MM.1S (cell line): Measurements from ENCODE around the gene HYAL1.

Experiments
- DNase-seq: peaks from one replicate; pipeline ENCODE4 v3.0.0-alpha.2; 2015
- H2AFZ ChIP-seq: fragments of 300-600 bp; sonication (generic); 2 replicates; pipeline ENCODE4 v1.6.0; 2016; ENCODE audit warnings: antibody characterized with exemption, low read length
- H3F3A ChIP-seq: fragments of 300-600 bp; sonication (generic); 2 replicates; pipeline ENCODE4 v1.6.1; 2016; ENCODE audit warnings: mild to moderate bottlenecking, antibody characterized with exemption, low read length, moderate library complexity, mixed read lengths; ENCODE audit not compliant: insufficient read depth
- H3K27ac ChIP-seq: fragments of 300-600 bp; sonication (generic); 2 replicates; pipeline ENCODE4 v1.5.1; 2016; ENCODE audit warnings: mild to moderate bottlenecking, low read length
- H3K27me3 ChIP-seq: fragments of 300-600 bp; sonication (generic); replicated peaks from 2 replicates; pipeline ENCODE4 v1.6.0; 2016; ENCODE audit warnings: low read length; ENCODE audit not compliant: insufficient read depth
- H3K36me3 ChIP-seq: fragments of 300-600 bp; sonication (generic); replicated peaks from 2 replicates; pipeline ENCODE4 v1.6.1; 2016; ENCODE audit warnings: mild to moderate bottlenecking, low read length, mixed read lengths; ENCODE audit not compliant: insufficient read depth
- H3K4me1 ChIP-seq: fragments of 300-600 bp; sonication (generic); 2 replicates; pipeline ENCODE4 v1.6.1; 2016; ENCODE audit warnings: low read length, mixed read lengths
- H3K4me2 ChIP-seq: fragments of 300-600 bp; sonication (generic); 2 replicates; pipeline ENCODE4 v1.6.0; 2016; ENCODE audit warnings: low read depth, low read length
- H3K4me3 ChIP-seq: fragments of 300-600 bp; sonication (generic); 2 replicates; pipeline ENCODE4 v1.5.1; 2016; ENCODE audit warnings: low read length, mixed read lengths
- H3K79me2 ChIP-seq: fragments of 300-600 bp; sonication (generic); 2 replicates; pipeline ENCODE4 v1.6.1; 2016; ENCODE audit warnings: mixed run types, low read length, mixed read lengths
- H3K9ac ChIP-seq: fragments of 300-600 bp; sonication (generic); 2 replicates; pipeline ENCODE4 v1.6.1; 2016; ENCODE audit warnings: low read length, mixed read lengths
- H3K9me2 ChIP-seq: fragments of 300-600 bp; sonication (generic); replicated peaks from 2 replicates; pipeline ENCODE4 v1.6.1; 2016; ENCODE audit warnings: mild to moderate bottlenecking, low read length, mixed read lengths; ENCODE audit not compliant: insufficient read depth
- H3K9me3 ChIP-seq: fragments of 300-600 bp; sonication (generic); replicated peaks from 2 replicates; pipeline ENCODE4 v1.6.1; 2016; ENCODE audit warnings: mild to moderate bottlenecking, low read length, mixed read lengths; ENCODE audit not compliant: insufficient read depth
- H4K20me1 ChIP-seq: fragments of 300-600 bp; sonication (generic); 2 replicates; pipeline ENCODE4 v1.6.1; 2016; ENCODE audit warnings: mild to moderate bottlenecking, low read length, moderate library complexity, mixed read lengths; ENCODE audit not compliant: insufficient read depth
- EZH2 ChIP-seq: fragments of 300-600 bp; sonication (generic); optimal IDR thresholded peaks from 2 replicates; pipeline ENCODE3; 2017; ENCODE audit warnings: low read depth, mild to moderate bottlenecking, antibody characterized with exemption, low read length, mixed read lengths
- EZH2phosphoT487 ChIP-seq: fragments of 300-600 bp; sonication (generic); IDR thresholded peaks from 2 replicates; pipeline ENCODE4 v1.6.1; 2018; ENCODE audit warnings: antibody characterized with exemption, low read length
- TF ChIP-seq, protein P1 (sequence below): fragments of 300-600 bp; sonication (generic); IDR thresholded peaks from 2 replicates; pipeline ENCODE4 v1.5.1; 2016; ENCODE audit warnings: antibody characterized with exemption, low read length, mixed read lengths

The HYAL1 gene

DNA sequence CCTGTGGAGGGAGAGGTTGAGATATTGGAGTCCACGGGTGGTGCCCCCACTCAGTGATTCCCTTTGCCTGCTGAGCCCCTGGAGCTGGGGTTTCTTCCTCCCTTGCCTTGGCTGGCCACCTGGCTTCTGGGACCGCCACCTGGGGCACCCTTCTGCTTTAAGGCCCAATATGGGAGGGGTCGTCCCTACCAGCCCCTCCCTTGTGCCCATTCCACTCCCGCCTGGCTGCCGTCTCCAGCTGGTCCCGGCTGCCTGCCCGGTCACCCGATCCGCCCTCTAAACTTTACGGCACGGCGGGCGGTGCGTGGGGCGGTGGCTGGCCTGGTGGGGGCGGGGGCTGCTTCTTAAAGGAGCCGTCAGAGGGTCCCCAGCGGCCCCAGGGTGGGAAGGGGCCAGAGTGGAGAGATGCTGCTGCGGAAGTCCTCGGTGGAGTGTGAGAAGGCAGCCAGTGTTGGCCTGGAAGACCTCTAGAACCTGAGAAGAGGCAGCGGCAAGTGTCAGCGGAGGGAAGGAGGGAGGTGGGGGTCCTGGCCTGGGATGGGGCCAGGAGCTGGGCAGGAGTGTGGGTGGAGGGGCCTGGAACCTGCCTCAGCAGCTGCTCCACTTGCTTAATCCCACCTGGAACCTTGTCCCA, 36.0 kb downstream of the HYAL1 start:
- H3K79me2 ChIP-seq = no peaks in the 10 kb centered on the region
- H3K9me2 ChIP-seq = no peaks in the 10 kb centered on the region
- no peak for DNase-seq
- TF ChIP-seq, protein P1, sequence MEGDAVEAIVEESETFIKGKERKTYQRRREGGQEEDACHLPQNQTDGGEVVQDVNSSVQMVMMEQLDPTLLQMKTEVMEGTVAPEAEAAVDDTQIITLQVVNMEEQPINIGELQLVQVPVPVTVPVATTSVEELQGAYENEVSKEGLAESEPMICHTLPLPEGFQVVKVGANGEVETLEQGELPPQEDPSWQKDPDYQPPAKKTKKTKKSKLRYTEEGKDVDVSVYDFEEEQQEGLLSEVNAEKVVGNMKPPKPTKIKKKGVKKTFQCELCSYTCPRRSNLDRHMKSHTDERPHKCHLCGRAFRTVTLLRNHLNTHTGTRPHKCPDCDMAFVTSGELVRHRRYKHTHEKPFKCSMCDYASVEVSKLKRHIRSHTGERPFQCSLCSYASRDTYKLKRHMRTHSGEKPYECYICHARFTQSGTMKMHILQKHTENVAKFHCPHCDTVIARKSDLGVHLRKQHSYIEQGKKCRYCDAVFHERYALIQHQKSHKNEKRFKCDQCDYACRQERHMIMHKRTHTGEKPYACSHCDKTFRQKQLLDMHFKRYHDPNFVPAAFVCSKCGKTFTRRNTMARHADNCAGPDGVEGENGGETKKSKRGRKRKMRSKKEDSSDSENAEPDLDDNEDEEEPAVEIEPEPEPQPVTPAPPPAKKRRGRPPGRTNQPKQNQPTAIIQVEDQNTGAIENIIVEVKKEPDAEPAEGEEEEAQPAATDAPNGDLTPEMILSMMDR = no peak
- TF ChIP-seq EZH2 = no peak
- TF ChIP-seq EZH2phosphoT487 = no peak
- no peak overlapping the region for H3K9ac ChIP-seq
- no peaks in the 10 kb centered on the region for H3K9me3 ChIP-seq
- no peak overlapping the region for H2AFZ ChIP-seq
- no peaks in the 10 kb centered on the region for H3K36me3 ChIP-seq
- H3K4me3 ChIP-seq = no peak overlapping the region
- no peaks in the 10 kb centered on the region for H3F3A ChIP-seq
- H3K4me1 ChIP-seq = no peaks in the 10 kb centered on the region
- H4K20me1 ChIP-seq = no peaks in the 10 kb centered on the region
- H3K27ac ChIP-seq = no peak overlapping the region
- H3K27me3 ChIP-seq = peaks cover 71% of the 10 kb centered on the region
- no peak overlapping the region for H3K4me2 ChIP-seq

DNA sequence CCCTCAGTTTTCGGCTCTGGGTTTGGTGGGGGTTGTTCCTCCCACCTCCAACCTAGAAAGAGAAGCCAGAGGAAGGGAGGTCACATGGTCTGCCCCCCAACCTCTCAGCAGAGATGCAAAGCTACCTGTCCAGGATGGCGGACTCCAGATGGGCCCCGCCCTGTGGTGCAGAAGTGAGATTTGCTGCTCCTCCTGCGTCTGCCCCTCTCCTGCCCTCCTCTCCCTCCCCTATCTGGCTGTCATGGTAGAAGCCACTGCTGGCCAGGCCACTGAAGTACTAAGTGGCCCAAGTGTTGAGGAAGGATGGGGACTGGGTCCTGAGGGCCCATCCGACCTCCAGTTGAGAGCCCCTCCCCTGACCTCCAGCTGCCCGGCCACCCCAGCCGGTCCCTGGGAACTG, 36.5 kb downstream of the HYAL1 start:
- H3K4me3 ChIP-seq = no peak overlapping the region

DNA sequence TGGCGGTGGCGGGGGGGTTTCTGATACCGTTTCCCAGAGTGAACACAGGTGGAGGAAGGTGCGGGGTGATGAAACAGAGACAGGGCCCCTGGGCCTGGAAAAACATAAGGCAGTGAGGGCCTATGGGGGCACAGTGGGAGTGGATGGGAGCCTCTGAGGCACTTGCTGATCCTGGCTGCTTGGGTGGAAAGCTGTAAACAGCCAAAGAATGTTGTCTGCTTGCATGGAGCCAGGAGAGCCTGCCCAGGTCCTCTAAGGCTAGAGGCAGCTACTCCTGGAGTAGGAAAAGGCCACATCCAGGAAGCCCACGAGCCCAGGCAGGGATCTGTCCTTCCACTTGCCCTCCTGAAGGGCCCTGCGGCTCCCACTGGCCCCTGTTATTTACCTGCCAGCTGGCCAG, 37.4 kb downstream of the HYAL1 start:
- no peak overlapping the region for H3K4me3 ChIP-seq
- no peaks in the 10 kb centered on the region for H3K36me3 ChIP-seq
- H3K9me3 ChIP-seq = no peaks in the 10 kb centered on the region
- H4K20me1 ChIP-seq = no peaks in the 10 kb centered on the region
- H3K27ac ChIP-seq = no peak overlapping the region
- no peaks in the 10 kb centered on the region for H3K4me1 ChIP-seq
- no peak overlapping the region for H3K4me2 ChIP-seq
- TF ChIP-seq, protein P1 = no peak
- TF ChIP-seq EZH2phosphoT487 = no peak
- TF ChIP-seq EZH2 = no peak
- H3K27me3 ChIP-seq = peaks cover 59% of the 10 kb centered on the region
- DNase-seq = no peak
- no peaks in the 10 kb centered on the region for H3F3A ChIP-seq
- H3K9me2 ChIP-seq = no peaks in the 10 kb centered on the region
- no peaks in the 10 kb centered on the region for H3K79me2 ChIP-seq
- H3K9ac ChIP-seq = no peak overlapping the region
- H2AFZ ChIP-seq = no peak overlapping the region

More for the DNA sequence above, 36.5 kb downstream of the HYAL1 start:
- DNase-seq = no peak
- no peaks in the 10 kb centered on the region for H3K9me2 ChIP-seq
- no peak overlapping the region for H3K27ac ChIP-seq
- no peaks in the 10 kb centered on the region for H3K4me1 ChIP-seq
- no peak overlapping the region for H3K4me2 ChIP-seq
- no peaks in the 10 kb centered on the region for H4K20me1 ChIP-seq
- H3K79me2 ChIP-seq = no peaks in the 10 kb centered on the region
- H3K27me3 ChIP-seq = peaks cover 66% of the 10 kb centered on the region
- H3K9me3 ChIP-seq = no peaks in the 10 kb centered on the region
- no peaks in the 10 kb centered on the region for H3K36me3 ChIP-seq
- no peaks in the 10 kb centered on the region for H3F3A ChIP-seq
- no peak overlapping the region for H3K9ac ChIP-seq
- TF ChIP-seq EZH2phosphoT487 (no peak), EZH2 (no peak)
- H2AFZ ChIP-seq = no peak overlapping the region

DNA sequence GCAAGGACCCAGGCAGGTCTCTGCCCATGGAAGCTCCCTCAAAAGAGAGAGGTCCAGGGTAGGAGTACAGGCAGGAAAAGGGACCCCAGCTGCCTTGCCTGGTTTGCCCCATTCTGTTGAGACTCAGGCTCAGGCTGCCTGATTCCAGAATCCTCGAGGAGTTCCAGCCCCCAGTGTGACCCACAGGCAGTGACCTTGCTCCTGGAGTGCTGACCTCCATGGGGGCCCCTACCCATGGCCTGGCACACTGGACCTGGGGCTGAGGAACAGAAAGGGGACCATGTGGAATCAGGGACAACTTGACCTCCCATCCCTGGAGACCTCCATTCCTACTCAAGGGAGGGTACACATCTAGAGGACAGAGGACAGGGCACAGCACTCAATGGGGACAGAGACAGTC, 37.8 kb downstream of the HYAL1 start:
- no peaks in the 10 kb centered on the region for H4K20me1 ChIP-seq
- no peaks in the 10 kb centered on the region for H3K9me3 ChIP-seq
- H3K9ac ChIP-seq = no peak overlapping the region
- H3K27me3 ChIP-seq = peaks cover 55% of the 10 kb centered on the region
- DNase-seq = no peak
- no peaks in the 10 kb centered on the region for H3F3A ChIP-seq
- no peak overlapping the region for H3K27ac ChIP-seq
- H2AFZ ChIP-seq = no peak overlapping the region
- no peak overlapping the region for H3K4me3 ChIP-seq
- peaks cover 4% of the 10 kb centered on the region; the same call in 1 of the 2 replicates for H3K4me1 ChIP-seq
- no peak overlapping the region for H3K4me2 ChIP-seq
- H3K9me2 ChIP-seq = no peaks in the 10 kb centered on the region
- TF ChIP-seq, protein P1 = no peak
- TF ChIP-seq EZH2 (no peak), EZH2phosphoT487 (no peak)
- H3K36me3 ChIP-seq = no peaks in the 10 kb centered on the region
- no peaks in the 10 kb centered on the region for H3K79me2 ChIP-seq
